Activated CD8-positive, alpha-beta memory T cell treated with anti-CD3 and anti-CD28 coated beads, Interleukin-2, amount 50 U/mL, for 1 hour (primary cell): ENCODE measurements around the gene RAI2.
"Not testable (repeated sequence)": the region's sequence is repeated elsewhere in the genome, so short reads cannot be mapped to it uniquely, and the experiment has no call there.

Source experiments
- DNase-seq: peaks from one replicate; pipeline ENCODE4 v3.0.0-alpha.2; 2020; ENCODE audit errors: extremely low read depth

RAI2 gene

GRCh38 chrX:17786554-17787347 is 74.3 kb downstream of the RAI2 start:
- not testable (repeated sequence) for DNase-seq

- no peak for DNase-seq
These were observed 81.7 kb downstream of the RAI2 start for GRCh38 chrX:17779434-17779833.

GRCh38 chrX:17778997-17779396 is 82.1 kb downstream of the RAI2 start:
- no peak for DNase-seq

GRCh38 chrX:17774053-17774452 is 87.0 kb downstream of the RAI2 start:
- no peak for DNase-seq

GRCh38 chrX:17773221-17773876 is 87.7 kb downstream of the RAI2 start:
- DNase-seq, result no peak

- no peak for DNase-seq
These were observed 91.3 kb downstream of the RAI2 start for GRCh38 chrX:17769701-17770269.

GRCh38 chrX:17768997-17769396 is 92.1 kb downstream of the RAI2 start:
- DNase-seq, result no peak

GRCh38 chrX:17767734-17768133 is 93.4 kb downstream of the RAI2 start:
- no peak for DNase-seq

GRCh38 chrX:17759990-17760389 is 101.1 kb downstream of the RAI2 start:
- DNase-seq, result no peak

- no peak for DNase-seq
These were observed 102.7 kb downstream of the RAI2 start for GRCh38 chrX:17758382-17758781.

GRCh38 chrX:17750436-17750835 is 110.7 kb downstream of the RAI2 start:
- DNase-seq, result no peak
